Activated CD8-positive, alpha-beta memory T cell treated with anti-CD3 and anti-CD28 coated beads for 24 hours (primary cell): ENCODE results near the gene BATF3.
"Not testable (repeated sequence)": the region's sequence is repeated elsewhere in the genome, so short reads cannot be mapped to it uniquely, and the experiment has no call there.

Experiments
- DNase-seq: peaks from one replicate; pipeline ENCODE4 v3.0.0-alpha.2; 2020

BATF3 gene

DNA sequence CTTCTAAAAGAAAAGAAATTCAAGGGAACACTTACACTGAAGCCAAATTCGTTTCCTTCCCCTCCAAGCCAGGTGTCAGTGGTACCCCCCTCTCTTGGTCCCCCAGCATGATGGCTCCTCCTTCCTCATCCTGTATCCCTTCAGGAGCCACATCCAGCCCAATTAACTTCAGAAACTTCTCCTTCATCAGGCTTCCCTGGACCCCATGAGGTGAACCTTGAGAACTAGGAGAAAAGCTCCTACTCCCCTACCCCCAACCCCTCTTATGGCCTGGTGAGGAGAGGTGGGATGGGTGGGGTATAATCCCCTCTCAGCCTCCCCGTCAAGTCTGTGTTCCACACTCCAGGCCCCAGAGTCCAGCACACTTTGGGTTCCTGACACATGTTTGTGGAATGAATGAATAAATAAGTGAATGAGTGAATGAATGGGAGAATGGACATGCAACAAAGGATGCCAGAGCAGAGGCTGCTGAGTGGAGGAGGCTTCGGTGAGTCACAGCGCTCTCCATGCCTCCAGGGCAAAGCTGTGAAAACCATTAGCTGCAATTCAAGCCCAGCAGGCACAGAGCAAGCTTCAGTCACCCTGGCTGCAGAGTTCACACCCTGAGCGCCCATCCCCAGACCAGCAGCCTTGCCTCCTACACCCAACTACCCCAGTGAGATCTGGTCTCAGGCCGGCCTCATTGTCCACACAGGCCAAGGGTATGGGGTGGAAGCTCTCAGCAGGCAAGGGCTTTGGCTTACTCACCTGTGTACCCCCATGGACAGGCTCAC, 43.8 kb downstream of the BATF3 start:
- no peak for DNase-seq

DNA sequence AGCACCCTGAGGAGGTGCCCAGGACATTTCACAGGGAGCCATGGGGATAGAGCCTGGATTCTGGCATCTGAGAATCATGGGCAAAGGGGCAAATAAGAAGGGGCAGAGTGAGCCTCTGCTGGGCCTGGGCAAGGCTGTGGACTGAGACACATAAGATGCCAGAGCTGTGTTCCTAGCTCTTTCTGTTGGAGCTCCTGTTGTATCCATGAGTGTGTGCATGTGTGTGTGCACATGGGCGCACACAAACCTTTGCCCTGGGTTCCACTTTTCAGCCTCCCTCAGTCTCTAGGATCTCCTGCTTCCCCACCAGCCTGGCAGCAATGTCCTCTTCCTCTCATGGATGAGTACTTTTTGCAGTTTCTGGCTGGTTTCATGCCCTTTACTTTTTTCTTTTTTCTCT, 47.0 kb downstream of the BATF3 start:
- DNase-seq: no peak

DNA sequence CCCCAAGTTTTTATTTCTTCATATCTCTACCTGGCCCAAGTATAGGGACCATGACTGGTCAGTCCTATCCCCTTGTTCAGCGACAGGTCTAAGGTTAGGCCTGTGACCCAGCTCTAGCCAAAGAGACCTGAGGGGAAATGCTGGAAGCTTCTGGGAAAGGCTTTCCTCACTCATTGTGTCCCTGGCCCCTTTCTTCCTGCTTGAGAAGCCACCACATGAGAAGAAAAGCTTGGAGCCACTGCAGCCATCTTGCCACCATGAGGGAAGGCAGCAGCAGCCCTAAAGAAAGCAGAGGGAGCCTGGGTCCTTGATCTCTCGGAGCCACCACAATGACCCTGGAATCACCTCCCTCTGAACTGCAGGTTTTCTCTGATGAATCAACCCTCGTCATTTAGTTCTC, 47.7 kb downstream of the BATF3 start:
- no peak for DNase-seq

DNA sequence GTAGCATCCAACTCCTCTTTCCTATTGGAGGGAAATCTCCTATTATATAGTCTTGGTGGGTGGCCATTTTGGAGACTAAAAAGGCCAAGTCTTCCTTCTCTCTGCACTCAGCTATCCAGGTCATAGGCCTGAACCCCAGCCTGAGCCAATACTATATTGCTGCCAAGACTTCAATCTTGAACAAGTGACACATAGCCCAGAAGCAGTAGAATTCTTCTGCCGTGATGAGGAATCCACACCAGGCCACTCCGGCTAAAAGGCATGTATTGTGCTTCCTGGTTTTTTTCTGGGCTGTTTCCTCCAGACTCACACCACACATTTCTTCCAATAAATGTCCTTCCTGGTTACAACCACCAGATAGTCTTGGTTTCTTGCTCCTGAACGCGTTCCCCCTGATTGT, 48.1 kb downstream of the BATF3 start:
- no peak for DNase-seq

DNA sequence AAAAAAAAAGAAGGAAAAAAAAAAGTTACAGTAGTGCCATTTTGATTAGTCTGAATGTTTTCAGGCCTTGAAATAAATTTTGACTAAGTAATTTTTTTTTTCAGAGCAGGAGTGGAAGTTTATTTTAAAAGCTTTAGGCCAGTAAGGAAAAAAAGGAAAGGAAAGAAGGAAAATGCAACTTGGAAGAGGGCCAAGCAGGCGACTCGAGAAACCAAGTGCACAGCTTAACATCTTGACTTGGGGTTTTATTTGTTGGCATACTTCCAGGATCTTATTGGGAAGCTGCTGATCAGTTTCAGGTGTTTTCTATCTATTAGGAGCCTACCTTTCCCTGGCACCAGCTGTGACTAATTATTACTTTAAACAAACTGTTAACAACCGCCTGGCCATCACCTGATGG, 49.4 kb downstream of the BATF3 start:
- DNase-seq: no peak

DNA sequence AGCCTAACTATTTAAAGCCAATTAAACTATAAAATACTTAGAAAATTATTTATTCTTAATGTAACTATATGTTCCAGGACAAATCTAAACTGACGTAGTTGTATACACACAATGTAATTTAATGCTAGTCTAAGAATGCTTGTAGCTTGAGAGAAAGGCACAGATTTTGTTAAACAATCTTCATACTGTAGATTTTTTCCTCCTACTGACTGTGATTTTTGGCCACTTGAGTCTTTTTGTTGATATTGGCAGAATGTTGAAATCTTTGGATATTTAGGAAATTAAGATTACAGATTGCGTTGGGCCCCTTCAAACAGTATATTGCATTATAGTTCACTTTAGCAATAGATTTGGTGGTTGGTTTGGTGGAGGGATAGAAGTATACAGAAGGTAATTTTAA, 50.6 kb downstream of the BATF3 start:
- DNase-seq: no peak

GRCh38 chr1:212648431-212648830, 51.2 kb downstream of the BATF3 start:
- DNase-seq: no peak

DNA sequence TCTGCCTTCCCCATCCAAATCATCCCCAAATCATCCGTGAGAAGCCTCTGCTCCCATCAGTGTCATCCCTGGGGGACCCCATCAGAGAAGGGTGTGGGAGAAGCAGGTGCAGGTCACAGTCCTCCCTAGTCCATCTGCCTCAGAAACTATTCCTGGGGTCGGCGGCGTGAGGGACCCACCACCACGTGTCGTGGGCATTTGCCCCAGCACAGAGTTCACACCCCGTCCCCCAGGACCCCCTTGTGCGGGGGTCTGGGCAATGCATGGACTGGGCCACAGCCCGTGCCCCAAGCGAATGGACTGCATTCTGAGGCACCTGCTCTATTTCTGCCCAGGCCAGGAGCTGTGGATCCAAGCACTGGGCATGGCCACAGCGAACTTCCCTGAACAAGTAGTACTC, 52.6 kb downstream of the BATF3 start:
- DNase-seq: no peak

- DNase-seq: no peak
Measured at GRCh38 chr1:212646588-212646987, 53.1 kb downstream of the BATF3 start.

DNA sequence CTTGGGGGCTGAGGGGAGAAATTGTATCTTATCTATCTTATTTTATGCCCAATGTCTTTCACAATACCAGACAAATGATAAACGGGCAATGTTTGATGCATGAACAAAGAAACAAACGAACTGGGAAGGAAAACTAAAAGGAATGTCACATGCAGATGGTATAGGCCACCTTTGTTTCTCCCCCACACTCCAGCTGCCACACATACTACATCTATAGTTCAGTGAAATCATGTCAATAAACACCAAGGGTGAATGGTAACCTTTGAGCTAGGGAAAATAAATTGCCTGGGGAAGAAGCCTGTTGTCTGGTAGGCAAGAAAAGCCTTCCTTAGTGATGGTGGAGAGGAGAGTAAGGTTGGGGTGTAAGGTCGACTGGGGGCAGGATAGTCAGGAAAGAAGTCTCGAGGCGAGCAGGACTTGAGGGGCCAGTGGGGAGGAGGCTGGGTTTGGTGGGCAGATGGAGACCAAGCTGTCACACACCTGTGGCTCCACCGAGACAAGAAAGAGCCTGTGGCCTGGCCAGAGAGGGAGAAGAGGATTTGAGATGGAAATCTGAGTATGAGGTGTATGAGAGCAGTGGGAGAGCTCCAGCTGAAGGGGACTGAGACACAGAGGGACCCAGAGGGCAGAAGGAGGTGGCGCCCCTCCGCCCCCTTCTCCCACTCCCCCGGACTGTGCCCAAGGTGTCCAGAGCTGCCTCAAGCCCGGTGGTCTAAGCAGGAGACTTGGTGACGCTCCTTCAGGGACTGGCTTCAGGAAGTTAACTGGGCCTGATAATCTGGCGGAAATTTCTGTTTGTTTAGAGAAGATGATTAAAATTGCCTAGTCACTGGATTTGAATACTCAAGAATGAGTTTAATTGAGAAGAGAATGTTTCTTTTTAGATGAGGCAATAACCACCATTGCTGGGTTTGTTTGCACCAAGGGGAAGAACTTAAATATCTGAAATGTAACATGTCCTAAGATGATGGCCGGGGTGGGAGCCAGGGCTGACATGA, 53.8 kb downstream of the BATF3 start:
- no peak for DNase-seq

GRCh38 chr1:212644866-212645545, 54.6 kb downstream of the BATF3 start:
- DNase-seq: no peak

- no peak for DNase-seq
Measured at GRCh38 chr1:212643877-212644276, 55.8 kb downstream of the BATF3 start.

DNA sequence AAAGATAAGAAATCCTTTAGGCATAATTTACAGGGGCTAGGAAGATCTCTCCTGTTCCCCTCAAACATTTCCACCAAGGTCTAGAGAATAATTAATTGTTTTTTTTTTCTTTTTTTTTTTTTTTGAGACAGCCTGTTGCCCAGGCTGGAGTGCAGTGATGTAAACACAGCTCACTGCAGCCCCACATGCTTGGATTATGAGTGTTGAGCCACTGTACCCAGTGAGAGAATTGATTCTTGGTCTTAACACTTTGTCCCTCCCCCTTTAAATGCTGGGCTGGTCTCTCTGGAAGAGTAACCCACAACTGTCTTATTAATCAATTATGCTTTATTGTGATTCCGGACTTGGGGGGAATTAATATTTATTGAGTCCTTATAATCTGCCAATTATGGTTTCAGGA, 57.7 kb downstream of the BATF3 start:
- DNase-seq: no peak

GRCh38 chr1:212640223-212640878, 59.3 kb downstream of the BATF3 start:
- no peak for DNase-seq

GRCh38 chr1:212639524-212639923, 60.1 kb downstream of the BATF3 start:
- DNase-seq: not testable (repeated sequence)

DNA sequence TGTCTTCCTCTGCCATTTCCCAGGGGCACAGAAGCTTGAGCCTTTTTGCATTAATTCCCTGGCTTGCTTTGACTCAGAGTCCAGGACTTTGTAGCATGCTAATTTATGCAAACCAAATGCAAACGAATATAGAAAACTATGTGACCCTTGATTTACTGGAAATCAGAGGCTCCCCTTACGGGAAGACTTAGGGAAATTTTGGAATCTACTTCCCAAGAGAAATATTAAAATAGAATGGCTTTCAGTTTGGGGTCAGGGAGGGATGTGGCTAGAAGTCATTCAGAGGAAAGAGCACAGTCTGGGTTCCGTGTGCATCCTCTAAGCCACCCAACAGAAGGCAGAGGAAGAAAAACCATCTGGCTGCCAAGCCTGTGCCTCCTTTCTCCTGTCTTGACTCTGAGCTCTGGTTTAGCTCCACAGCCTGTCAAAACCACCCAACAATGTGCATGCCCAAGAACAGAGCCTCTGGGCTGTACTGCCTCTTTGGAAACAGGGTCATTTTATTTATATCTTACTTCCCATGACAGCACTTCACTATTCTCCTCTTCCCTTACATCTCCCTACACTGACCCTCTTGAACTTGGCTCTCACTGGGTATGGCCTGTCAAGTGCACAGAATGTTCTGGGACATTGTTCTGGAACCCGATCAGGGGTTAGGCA, 61.0 kb downstream of the BATF3 start:
- DNase-seq: no peak

DNA sequence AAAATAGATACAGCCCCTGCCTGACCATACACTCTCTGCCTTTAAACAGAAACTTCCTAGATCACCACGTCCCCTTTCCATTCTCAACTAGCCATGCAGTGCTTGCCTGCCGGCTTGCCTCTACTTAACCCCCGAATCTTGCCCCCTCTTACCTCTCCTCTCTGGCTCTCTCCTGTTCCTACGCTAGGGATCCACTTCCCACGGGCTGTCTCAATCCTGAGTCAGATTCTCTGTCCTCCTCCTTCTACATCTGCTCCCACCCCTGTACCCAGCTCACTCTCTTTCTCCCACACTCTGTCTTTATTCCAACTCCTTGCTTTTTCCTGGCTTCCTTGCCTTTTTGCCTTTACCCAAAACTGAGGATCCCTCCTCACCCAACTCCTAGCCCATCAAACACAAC, 61.7 kb downstream of the BATF3 start:
- no peak for DNase-seq
